ENCODE data around the gene FEN1.

DNA sequence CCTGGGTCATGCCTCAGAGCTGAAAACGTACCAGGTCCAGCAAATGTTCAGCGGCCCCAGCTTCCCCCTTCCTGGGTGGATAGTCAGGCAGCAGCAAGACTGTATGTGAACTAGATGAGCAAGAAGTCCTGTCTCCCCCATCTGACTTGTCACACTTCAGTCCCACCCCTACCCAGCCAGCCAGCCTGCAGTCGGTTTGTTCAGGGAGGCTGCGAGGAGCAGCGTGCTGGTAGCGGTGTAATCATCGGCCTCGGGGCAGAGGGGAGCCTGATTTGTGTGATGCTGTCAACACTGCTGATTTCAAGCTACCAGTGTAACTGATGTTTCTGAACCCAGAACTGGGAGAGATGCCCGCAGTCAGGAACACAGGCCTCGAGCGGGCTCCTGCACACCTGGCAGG, 9.9 kb upstream of the FEN1 start:
- no peak for TF ChIP-seq NFRKB (IDR thresholded peaks at IDR 0.05)
- TF ChIP-seq SP5 (CRISPR knock-in tag; IDR thresholded peaks at IDR 0.05; ENCODE audit: borderline replicate concordance, low read depth), result no peak
- TF ChIP-seq, protein P1, sequence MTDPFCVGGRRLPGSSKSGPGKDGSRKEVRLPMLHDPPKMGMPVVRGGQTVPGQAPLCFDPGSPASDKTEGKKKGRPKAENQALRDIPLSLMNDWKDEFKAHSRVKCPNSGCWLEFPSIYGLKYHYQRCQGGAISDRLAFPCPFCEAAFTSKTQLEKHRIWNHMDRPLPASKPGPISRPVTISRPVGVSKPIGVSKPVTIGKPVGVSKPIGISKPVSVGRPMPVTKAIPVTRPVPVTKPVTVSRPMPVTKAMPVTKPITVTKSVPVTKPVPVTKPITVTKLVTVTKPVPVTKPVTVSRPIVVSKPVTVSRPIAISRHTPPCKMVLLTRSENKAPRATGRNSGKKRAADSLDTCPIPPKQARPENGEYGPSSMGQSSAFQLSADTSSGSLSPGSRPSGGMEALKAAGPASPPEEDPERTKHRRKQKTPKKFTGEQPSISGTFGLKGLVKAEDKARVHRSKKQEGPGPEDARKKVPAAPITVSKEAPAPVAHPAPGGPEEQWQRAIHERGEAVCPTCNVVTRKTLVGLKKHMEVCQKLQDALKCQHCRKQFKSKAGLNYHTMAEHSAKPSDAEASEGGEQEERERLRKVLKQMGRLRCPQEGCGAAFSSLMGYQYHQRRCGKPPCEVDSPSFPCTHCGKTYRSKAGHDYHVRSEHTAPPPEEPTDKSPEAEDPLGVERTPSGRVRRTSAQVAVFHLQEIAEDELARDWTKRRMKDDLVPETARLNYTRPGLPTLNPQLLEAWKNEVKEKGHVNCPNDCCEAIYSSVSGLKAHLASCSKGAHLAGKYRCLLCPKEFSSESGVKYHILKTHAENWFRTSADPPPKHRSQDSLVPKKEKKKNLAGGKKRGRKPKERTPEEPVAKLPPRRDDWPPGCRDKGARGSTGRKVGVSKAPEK (CRISPR knock-in tag; IDR thresholded peaks at IDR 0.05; ENCODE audit: borderline replicate concordance), result no peak
- no peak for TF ChIP-seq ZBTB21 (CRISPR knock-in tag; IDR thresholded peaks at IDR 0.05)
- TF ChIP-seq IRF2 (CRISPR knock-in tag; IDR thresholded peaks at IDR 0.05), result no peak
- TF ChIP-seq, protein P2, sequence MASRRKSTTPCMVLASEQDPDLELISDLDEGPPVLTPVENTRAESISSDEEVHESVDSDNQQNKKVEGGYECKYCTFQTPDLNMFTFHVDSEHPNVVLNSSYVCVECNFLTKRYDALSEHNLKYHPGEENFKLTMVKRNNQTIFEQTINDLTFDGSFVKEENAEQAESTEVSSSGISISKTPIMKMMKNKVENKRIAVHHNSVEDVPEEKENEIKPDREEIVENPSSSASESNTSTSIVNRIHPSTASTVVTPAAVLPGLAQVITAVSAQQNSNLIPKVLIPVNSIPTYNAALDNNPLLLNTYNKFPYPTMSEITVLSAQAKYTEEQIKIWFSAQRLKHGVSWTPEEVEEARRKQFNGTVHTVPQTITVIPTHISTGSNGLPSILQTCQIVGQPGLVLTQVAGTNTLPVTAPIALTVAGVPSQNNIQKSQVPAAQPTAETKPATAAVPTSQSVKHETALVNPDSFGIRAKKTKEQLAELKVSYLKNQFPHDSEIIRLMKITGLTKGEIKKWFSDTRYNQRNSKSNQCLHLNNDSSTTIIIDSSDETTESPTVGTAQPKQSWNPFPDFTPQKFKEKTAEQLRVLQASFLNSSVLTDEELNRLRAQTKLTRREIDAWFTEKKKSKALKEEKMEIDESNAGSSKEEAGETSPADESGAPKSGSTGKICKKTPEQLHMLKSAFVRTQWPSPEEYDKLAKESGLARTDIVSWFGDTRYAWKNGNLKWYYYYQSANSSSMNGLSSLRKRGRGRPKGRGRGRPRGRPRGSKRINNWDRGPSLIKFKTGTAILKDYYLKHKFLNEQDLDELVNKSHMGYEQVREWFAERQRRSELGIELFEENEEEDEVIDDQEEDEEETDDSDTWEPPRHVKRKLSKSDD (CRISPR knock-in tag; IDR thresholded peaks at IDR 0.05; ENCODE audit: low read depth), result no peak
- no peak for TF ChIP-seq MAFG (CRISPR knock-in tag; IDR thresholded peaks at IDR 0.05)
- TF ChIP-seq TAF1 (CRISPR knock-in tag; IDR thresholded peaks at IDR 0.05), result no peak
- TF ChIP-seq, protein P3, sequence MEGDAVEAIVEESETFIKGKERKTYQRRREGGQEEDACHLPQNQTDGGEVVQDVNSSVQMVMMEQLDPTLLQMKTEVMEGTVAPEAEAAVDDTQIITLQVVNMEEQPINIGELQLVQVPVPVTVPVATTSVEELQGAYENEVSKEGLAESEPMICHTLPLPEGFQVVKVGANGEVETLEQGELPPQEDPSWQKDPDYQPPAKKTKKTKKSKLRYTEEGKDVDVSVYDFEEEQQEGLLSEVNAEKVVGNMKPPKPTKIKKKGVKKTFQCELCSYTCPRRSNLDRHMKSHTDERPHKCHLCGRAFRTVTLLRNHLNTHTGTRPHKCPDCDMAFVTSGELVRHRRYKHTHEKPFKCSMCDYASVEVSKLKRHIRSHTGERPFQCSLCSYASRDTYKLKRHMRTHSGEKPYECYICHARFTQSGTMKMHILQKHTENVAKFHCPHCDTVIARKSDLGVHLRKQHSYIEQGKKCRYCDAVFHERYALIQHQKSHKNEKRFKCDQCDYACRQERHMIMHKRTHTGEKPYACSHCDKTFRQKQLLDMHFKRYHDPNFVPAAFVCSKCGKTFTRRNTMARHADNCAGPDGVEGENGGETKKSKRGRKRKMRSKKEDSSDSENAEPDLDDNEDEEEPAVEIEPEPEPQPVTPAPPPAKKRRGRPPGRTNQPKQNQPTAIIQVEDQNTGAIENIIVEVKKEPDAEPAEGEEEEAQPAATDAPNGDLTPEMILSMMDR (CRISPR knock-in tag; IDR thresholded peaks at IDR 0.05), result no peak
- TF ChIP-seq ELF1 (CRISPR knock-in tag; IDR thresholded peaks at IDR 0.05), result no peak
- TF ChIP-seq POLR2AphosphoS5 (IDR thresholded peaks at IDR 0.05; ENCODE audit: low read depth, low read length), result no peak
- no peak for TF ChIP-seq NFATC3 (CRISPR knock-in tag; IDR thresholded peaks at IDR 0.05)
- TF ChIP-seq ZNF501 (CRISPR knock-in tag; IDR thresholded peaks at IDR 0.05), result no peak
